HepG2 (cell line): Measurements from ENCODE around the gene CDT1. TPM values are rescaled to one million over a fixed set of nuclear protein-coding genes. Genes with fewer than 3 reads are reported as not detected.
A peak's percentile ranks its signal among the peaks of the same experiment; 100 is the strongest.

Source experiments
- FOXK1 ChIP-seq: sonication (generic); formaldehyde crosslinking; IDR thresholded peaks from 2 replicates; pipeline ENCODE4 v1.4.0; 2020; ENCODE audit warnings: low read depth, missing genetic modification reagents, borderline replicate concordance
- GLI4 ChIP-seq: sonication (generic); formaldehyde crosslinking; IDR thresholded peaks from 2 replicates; pipeline ENCODE4 v1.5.1; 2020; ENCODE audit warnings: missing genetic modification reagents, mild to moderate bottlenecking, moderate library complexity, borderline replicate concordance
- HDAC2 ChIP-seq: sonication (generic); formaldehyde crosslinking; IDR thresholded peaks from 2 replicates; pipeline ENCODE4 v1.4.0; 2020; ENCODE audit warnings: missing genetic modification reagents
- HES4 ChIP-seq: sonication (generic); formaldehyde crosslinking; IDR thresholded peaks from 2 replicates; pipeline ENCODE4 v1.9.0; 2021; ENCODE audit warnings: mild to moderate bottlenecking, missing genetic modification reagents, borderline replicate concordance
- KLF13 ChIP-seq: sonication (generic); formaldehyde crosslinking; IDR thresholded peaks from 2 replicates; pipeline ENCODE4 v1.4.0; 2020; ENCODE audit warnings: mild to moderate bottlenecking, missing genetic modification reagents
- SMAD1 ChIP-seq: sonication (generic); formaldehyde crosslinking; IDR thresholded peaks from 2 replicates; pipeline ENCODE4 v1.4.0; 2020; ENCODE audit warnings: missing genetic modification reagents, low read depth, mild to moderate bottlenecking, borderline replicate concordance
- TSC22D2 ChIP-seq: sonication (generic); formaldehyde crosslinking; IDR thresholded peaks from 2 replicates; pipeline ENCODE4 v1.5.1; 2020; ENCODE audit warnings: missing genetic modification reagents, mild to moderate bottlenecking, borderline replicate concordance
- UBTF ChIP-seq: sonication (generic); formaldehyde crosslinking; IDR thresholded peaks from 2 replicates; pipeline ENCODE4 v1.4.0; 2020; ENCODE audit warnings: mild to moderate bottlenecking, missing genetic modification reagents
- ZC3H13 ChIP-seq: sonication (generic); formaldehyde crosslinking; IDR thresholded peaks from 2 replicates; pipeline ENCODE4 v1.8.1; 2023; ENCODE audit warnings: mild to moderate bottlenecking, missing genetic modification reagents, moderate library complexity
- ZNF136 ChIP-seq: sonication (generic); formaldehyde crosslinking; IDR thresholded peaks from 2 replicates; pipeline ENCODE4 v1.8.1; 2022; ENCODE audit warnings: low read depth, mild to moderate bottlenecking, moderate library complexity, missing genetic modification reagents
- ZNF329 ChIP-seq: sonication (generic); formaldehyde crosslinking; IDR thresholded peaks from 2 replicates; pipeline ENCODE4 v1.9.0; 2021; ENCODE audit warnings: low read depth, mild to moderate bottlenecking, missing genetic modification reagents
- ZNF430 ChIP-seq: sonication (generic); formaldehyde crosslinking; IDR thresholded peaks from 2 replicates; pipeline ENCODE4 v1.9.0; 2021; ENCODE audit warnings: mild to moderate bottlenecking, missing genetic modification reagents
- ZNF577 ChIP-seq: sonication (generic); formaldehyde crosslinking; IDR thresholded peaks from 2 replicates; pipeline ENCODE4 v1.4.0; 2020; ENCODE audit warnings: mild to moderate bottlenecking, low read depth, missing genetic modification reagents, borderline replicate concordance
- polyA plus RNA-seq, 8 experiments: library from polyadenylated mRNA; depleted of rRNA in 3 of 8; stranded (reverse) in 7 of 8; unstranded in 1 of 8; fragments of >200 nt; fragmentation: Illumina TruSeq in 4 of 8; extraction: Trizol in 4 of 8; gene quantifications; 2 replicates each; pipeline versions ENCODE4 v1.2.1 to v1.2.3, GENCODE V29; 2011 to 2016; ENCODE audit warnings: low read depth in 4 of 8, missing spikeins in 1 of 8, mixed read lengths in 1 of 8; ENCODE audit not compliant: insufficient read depth in 1 of 8
- total RNA-seq, 5 experiments: library from RNA; depleted of rRNA; stranded (reverse); fragments of >200 nt; fragmentation: Illumina TruSeq; extraction: Trizol; gene quantifications; 2 replicates each; pipeline ENCODE4 v1.2.3, GENCODE V29; 2016; ENCODE audit warnings: low read depth in 1 of 5
- TF ChIP-seq, protein P1 (sequence below): fragments of 450-650 bp; IDR thresholded peaks from 2 replicates; pipeline ENCODE4 v1.6.1; 2016
- TF ChIP-seq, protein P2 (sequence below): sonication (generic); formaldehyde crosslinking; IDR thresholded peaks from 2 replicates; pipeline ENCODE4 v1.9.0; 2022; ENCODE audit warnings: missing genetic modification reagents, mild to moderate bottlenecking, borderline replicate concordance
- TF ChIP-seq, protein P3 (sequence below): sonication (generic); formaldehyde crosslinking; IDR thresholded peaks from 2 replicates; pipeline ENCODE4 v1.8.0; 2022; ENCODE audit warnings: missing genetic modification reagents, mild to moderate bottlenecking, moderate library complexity, borderline replicate concordance

The CDT1 gene
- total and polyA plus RNA-seq, 2 of the 13 experiments (the other 11 are each of a cell fraction or from before 2014, with no cell fraction given): 23.1 to 23.8 TPM

GRCh38 chr16:88759245-88759975, 44.2 kb upstream of the CDT1 start (continued):
- TF ChIP-seq, protein P1, sequence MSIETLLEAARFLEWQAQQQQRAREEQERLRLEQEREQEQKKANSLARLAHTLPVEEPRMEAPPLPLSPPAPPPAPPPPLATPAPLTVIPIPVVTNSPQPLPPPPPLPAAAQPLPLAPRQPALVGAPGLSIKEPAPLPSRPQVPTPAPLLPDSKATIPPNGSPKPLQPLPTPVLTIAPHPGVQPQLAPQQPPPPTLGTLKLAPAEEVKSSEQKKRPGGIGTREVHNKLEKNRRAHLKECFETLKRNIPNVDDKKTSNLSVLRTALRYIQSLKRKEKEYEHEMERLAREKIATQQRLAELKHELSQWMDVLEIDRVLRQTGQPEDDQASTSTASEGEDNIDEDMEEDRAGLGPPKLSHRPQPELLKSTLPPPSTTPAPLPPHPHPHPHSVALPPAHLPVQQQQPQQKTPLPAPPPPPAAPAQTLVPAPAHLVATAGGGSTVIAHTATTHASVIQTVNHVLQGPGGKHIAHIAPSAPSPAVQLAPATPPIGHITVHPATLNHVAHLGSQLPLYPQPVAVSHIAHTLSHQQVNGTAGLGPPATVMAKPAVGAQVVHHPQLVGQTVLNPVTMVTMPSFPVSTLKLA: peak; percentile 41; the same call in 1 of the 2 replicates
- TF ChIP-seq HES4 (no peak), KLF13 (CRISPR knock-in tag) (no peak), GLI4 (CRISPR knock-in tag) (no peak; the same call in 1 of the 2 replicates), SMAD1 (peak; percentile 70; the same call in 1 of the 2 replicates), ZC3H13 (CRISPR knock-in tag) (no peak), TSC22D2 (CRISPR knock-in tag) (no peak), ZNF430 (CRISPR knock-in tag) (no peak; the same call in 1 of the 2 replicates), ZNF136 (CRISPR knock-in tag) (0 out of 2 replicates have a peak, but pooled peaks have one; percentile 82), HDAC2 (peak; percentile 94), ZNF329 (no peak), ZNF577 (no peak), FOXK1 (CRISPR knock-in tag) (peak; percentile 54), UBTF (peak; percentile 87)
- TF ChIP-seq, protein P2, sequence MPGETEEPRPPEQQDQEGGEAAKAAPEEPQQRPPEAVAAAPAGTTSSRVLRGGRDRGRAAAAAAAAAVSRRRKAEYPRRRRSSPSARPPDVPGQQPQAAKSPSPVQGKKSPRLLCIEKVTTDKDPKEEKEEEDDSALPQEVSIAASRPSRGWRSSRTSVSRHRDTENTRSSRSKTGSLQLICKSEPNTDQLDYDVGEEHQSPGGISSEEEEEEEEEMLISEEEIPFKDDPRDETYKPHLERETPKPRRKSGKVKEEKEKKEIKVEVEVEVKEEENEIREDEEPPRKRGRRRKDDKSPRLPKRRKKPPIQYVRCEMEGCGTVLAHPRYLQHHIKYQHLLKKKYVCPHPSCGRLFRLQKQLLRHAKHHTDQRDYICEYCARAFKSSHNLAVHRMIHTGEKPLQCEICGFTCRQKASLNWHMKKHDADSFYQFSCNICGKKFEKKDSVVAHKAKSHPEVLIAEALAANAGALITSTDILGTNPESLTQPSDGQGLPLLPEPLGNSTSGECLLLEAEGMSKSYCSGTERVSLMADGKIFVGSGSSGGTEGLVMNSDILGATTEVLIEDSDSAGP (CRISPR knock-in tag): peak; percentile 83
- TF ChIP-seq, protein P3, sequence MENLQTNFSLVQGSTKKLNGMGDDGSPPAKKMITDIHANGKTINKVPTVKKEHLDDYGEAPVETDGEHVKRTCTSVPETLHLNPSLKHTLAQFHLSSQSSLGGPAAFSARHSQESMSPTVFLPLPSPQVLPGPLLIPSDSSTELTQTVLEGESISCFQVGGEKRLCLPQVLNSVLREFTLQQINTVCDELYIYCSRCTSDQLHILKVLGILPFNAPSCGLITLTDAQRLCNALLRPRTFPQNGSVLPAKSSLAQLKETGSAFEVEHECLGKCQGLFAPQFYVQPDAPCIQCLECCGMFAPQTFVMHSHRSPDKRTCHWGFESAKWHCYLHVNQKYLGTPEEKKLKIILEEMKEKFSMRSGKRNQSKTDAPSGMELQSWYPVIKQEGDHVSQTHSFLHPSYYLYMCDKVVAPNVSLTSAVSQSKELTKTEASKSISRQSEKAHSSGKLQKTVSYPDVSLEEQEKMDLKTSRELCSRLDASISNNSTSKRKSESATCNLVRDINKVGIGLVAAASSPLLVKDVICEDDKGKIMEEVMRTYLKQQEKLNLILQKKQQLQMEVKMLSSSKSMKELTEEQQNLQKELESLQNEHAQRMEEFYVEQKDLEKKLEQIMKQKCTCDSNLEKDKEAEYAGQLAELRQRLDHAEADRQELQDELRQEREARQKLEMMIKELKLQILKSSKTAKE (CRISPR knock-in tag): peak; percentile 70; the same call in 1 of the 2 replicates
